Nucleus accumbens (tissue), 56 donors: ENCODE data around the gene SIX1.

Experiments used
- DNase-seq, 56 donors: peaks; one replicate each; lab custom pipeline; 2025; lab: John Stamatoyannopoulos, UW

SIX1 gene

GRCh38 chr14:60655898-60656685 lies 6.8 kb upstream of the SIX1 start:
- DNase-seq: no peak

- no peak for DNase-seq
Observed at GRCh38 chr14:60655119-60655897, 6.0 kb upstream of the SIX1 start.

- no peak for DNase-seq
Observed at GRCh38 chr14:60654334-60654821, 5.1 kb upstream of the SIX1 start.

GRCh38 chr14:60653701-60654161 lies 4.5 kb upstream of the SIX1 start:
- DNase-seq: no peak

- DNase-seq: no peak
Observed at GRCh38 chr14:60652674-60653651, 3.7 kb upstream of the SIX1 start.

GRCh38 chr14:60651796-60652673 lies 2.8 kb upstream of the SIX1 start:
- DNase-seq: no peak

GRCh38 chr14:60651086-60651795 lies 2.0 kb upstream of the SIX1 start:
- DNase-seq: no peak

GRCh38 chr14:60650373-60650961 lies 1.2 kb upstream of the SIX1 start:
- DNase-seq: no peak

- DNase-seq: no peak
Observed at GRCh38 chr14:60649875-60650372, 647 bp upstream of the SIX1 start.

- DNase-seq: no peak
Observed at GRCh38 chr14:60648249-60648933, 886 bp downstream of the SIX1 start.

- DNase-seq: no peak
Observed at GRCh38 chr14:60647837-60648248, 1.4 kb downstream of the SIX1 start.

- DNase-seq: no peak
Observed at GRCh38 chr14:60647081-60647836, 2.0 kb downstream of the SIX1 start.

- DNase-seq: no peak
Observed at GRCh38 chr14:60646226-60646818, 3.0 kb downstream of the SIX1 start.

- no peak for DNase-seq
Observed at GRCh38 chr14:60645126-60645741, 4.0 kb downstream of the SIX1 start.

GRCh38 chr14:60644666-60645065 lies 4.6 kb downstream of the SIX1 start:
- DNase-seq: no peak
